GM19397 (cell line): ENCODE data around the gene DENND2A.

Experiments
- ATAC-seq: cut with Tn5 transposase; IDR thresholded peaks from one replicate; pipeline ENCODE4 v1.9.1; 2021; ENCODE audit warnings: mild to moderate bottlenecking, moderate library complexity; ENCODE audit not compliant: unreplicated experiment

The DENND2A gene

DNA sequence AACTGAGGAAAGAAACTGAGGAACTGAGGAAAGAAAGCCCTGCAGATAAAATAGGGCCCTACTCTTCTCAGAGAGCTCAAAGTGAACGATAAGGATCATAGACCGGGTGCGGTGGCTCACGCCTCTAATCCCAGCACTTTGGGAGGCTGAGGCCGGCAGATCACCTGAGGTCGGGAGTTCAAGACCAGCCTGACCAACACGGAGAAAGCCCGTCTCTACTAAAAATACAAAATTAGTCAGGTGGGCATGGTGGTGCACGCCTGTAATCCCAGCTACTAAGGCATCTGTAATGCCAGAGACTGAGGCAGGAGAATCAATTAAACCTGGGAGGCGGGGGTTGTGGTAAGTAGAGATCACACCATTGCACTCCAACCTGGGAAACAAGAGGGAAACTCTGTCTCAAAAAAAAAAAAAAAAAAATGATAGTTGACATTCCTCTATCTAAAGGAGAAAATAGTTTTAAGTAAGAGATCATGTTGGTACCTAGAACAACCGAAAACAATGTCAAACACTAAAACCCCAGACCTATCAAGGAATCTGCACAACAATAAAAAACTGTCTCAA is 163.8 kb downstream of the DENND2A start:
- ATAC-seq = no peak

DNA sequence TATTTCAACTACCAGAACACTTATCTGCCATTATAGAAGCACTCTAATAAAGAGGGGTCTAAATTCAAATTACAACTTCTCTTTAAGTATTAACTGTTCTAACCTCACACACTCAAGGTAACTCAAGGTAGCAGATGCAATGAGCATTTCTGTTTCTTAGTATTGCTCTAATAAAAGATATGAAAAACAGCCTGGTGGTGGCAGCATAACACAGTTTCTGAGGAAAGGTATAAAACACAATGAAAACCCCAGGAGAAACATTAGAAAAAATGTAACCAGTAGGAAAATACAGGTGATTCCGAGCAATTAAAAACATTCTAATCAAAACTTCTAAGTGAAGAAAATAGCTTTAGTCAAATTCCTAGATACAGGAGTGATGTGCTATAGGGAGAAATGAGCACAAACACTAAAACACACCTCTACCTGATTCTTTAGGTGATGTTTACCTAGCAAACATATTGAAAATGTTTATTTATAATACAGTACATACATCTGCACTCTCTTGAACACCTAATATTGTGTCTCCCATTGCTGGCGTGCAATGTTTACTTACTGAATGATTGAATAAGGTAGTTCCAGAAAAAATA is 164.8 kb downstream of the DENND2A start:
- no peak for ATAC-seq
